Measurements from ENCODE around the gene GIT1.

GIT1 gene

GRCh38 chr17:29524692-29525091 is 64.8 kb downstream of the GIT1 start:
- in situ Hi-C loops (cut with HindIII; ENCODE audit: low sequenced_read_pairs): loop anchor here (10.0 kb wide), 2 partner anchors 70 to 170 kb away; no protein-coding TSS in a partner anchor
- H3K4me3 ChIP-seq (ENCODE audit: low read depth, low read length): no peak overlapping the region
- DNase-seq (ENCODE audit: low read depth): no peak
- TF ChIP-seq, protein P1, sequence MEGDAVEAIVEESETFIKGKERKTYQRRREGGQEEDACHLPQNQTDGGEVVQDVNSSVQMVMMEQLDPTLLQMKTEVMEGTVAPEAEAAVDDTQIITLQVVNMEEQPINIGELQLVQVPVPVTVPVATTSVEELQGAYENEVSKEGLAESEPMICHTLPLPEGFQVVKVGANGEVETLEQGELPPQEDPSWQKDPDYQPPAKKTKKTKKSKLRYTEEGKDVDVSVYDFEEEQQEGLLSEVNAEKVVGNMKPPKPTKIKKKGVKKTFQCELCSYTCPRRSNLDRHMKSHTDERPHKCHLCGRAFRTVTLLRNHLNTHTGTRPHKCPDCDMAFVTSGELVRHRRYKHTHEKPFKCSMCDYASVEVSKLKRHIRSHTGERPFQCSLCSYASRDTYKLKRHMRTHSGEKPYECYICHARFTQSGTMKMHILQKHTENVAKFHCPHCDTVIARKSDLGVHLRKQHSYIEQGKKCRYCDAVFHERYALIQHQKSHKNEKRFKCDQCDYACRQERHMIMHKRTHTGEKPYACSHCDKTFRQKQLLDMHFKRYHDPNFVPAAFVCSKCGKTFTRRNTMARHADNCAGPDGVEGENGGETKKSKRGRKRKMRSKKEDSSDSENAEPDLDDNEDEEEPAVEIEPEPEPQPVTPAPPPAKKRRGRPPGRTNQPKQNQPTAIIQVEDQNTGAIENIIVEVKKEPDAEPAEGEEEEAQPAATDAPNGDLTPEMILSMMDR (IDR thresholded peaks at IDR 0.05; ENCODE audit: low read depth, low read length, missing control alignments): no peak
